Smooth muscle cell (in vitro differentiated cells): ENCODE data around the gene MYO18A. TPM values are rescaled to one million over a fixed set of nuclear protein-coding genes. Genes with fewer than 3 reads are reported as not detected.

ENCODE experiments used
- DNase-seq: peaks from one replicate; lab custom pipeline; 2025; ENCODE audit not compliant: unreplicated experiment; lab: John Stamatoyannopoulos, UW
- H2AFZ ChIP-seq: fragments of 200-600 bp; sonication (generic); 2 replicates; pipeline ENCODE4 v1.6.0; 2016; ENCODE audit warnings: antibody characterized with exemption, low read depth, mild to moderate bottlenecking
- H3F3A ChIP-seq: fragments of 200-600 bp; sonication (generic); 2 replicates; pipeline ENCODE4 v1.6.0; 2017; ENCODE audit warnings: antibody characterized with exemption, low read depth
- H3K27ac ChIP-seq: fragments of 200-600 bp; sonication (generic); 2 replicates; pipeline ENCODE4 v1.5.1; 2016; ENCODE audit warnings: low read depth, mild to moderate bottlenecking
- H3K27me3 ChIP-seq: fragments of 200-600 bp; sonication (generic); 2 replicates; pipeline ENCODE4 v1.6.1; 2016; ENCODE audit warnings: low read depth, mild to moderate bottlenecking
- H3K36me3 ChIP-seq: fragments of 200-600 bp; sonication (generic); 2 replicates; pipeline ENCODE4 v1.5.1; 2016; ENCODE audit warnings: low read depth
- H3K4me1 ChIP-seq: fragments of 200-600 bp; sonication (generic); 2 replicates; pipeline ENCODE4 v1.5.1; 2016; ENCODE audit warnings: low read depth
- H3K4me2 ChIP-seq: fragments of 200-600 bp; sonication (generic); 2 replicates; pipeline ENCODE4 v1.6.0; 2016; ENCODE audit warnings: mild to moderate bottlenecking
- H3K4me3 ChIP-seq: fragments of 200-600 bp; sonication (generic); 2 replicates; pipeline ENCODE4 v1.5.1; 2016; ENCODE audit warnings: mild to moderate bottlenecking
- H3K79me2 ChIP-seq: fragments of 200-600 bp; sonication (generic); 2 replicates; pipeline ENCODE4 v1.6.0; 2016; ENCODE audit warnings: low read depth, mild to moderate bottlenecking
- H3K9ac ChIP-seq: fragments of 200-600 bp; sonication (generic); 2 replicates; pipeline ENCODE4 v1.6.0; 2016; ENCODE audit warnings: low read depth
- H3K9me3 ChIP-seq: fragments of 200-600 bp; sonication (generic); replicated peaks from 2 replicates; pipeline ENCODE4 v1.5.1; 2016; ENCODE audit warnings: low read depth
- H4K20me1 ChIP-seq: fragments of 200-600 bp; sonication (generic); 2 replicates; pipeline ENCODE4 v1.6.0; 2016; ENCODE audit warnings: low read depth
- CTCF ChIP-seq: fragments of 200-600 bp; sonication (generic); IDR thresholded peaks from 2 replicates; pipeline ENCODE4 v1.5.1; 2017; ENCODE audit warnings: borderline replicate concordance, mild to moderate bottlenecking, antibody characterized with exemption; ENCODE audit not compliant: insufficient read depth, poor library complexity, severe bottlenecking
- WGBS: methylation state at CpG from one replicate; pipeline ENCODE4 v1.1.7; 2016; ENCODE audit warnings: low lambda C conversion rate; 5-methylcytosine and 5-hydroxymethylcytosine counted together
- polyA plus RNA-seq: library from polyadenylated mRNA; unstranded; fragments of >200 nt; fragmentation: Nextera tagmentation; extraction: Ambion mirVana; gene quantifications from 2 replicates; pipeline ENCODE4 v1.2.1, GENCODE V29; 2016
- total RNA-seq: library from RNA; depleted of rRNA; stranded (reverse); fragments of >200 nt; gene quantifications from 2 replicates; pipeline ENCODE4 v1.2.3, GENCODE V29; 2014

The MYO18A gene
- total and polyA plus RNA-seq, 2 experiments from 2014 or later = 18.0 to 22.1 TPM

- H3K79me2 ChIP-seq = no peaks in the 10 kb centered on the region
- TF ChIP-seq CTCF = no peak
- peak overlapping the region; percentile 81 for H3K4me2 ChIP-seq
- peaks cover 13% of the 10 kb centered on the region for H4K20me1 ChIP-seq
- 13% methylated on average over 14 of the region's 14 CpGs for WGBS
- peak overlapping the region; percentile 17 for H3K27ac ChIP-seq
- H3K4me3 ChIP-seq = peak overlapping the region; percentile 24
- H3K27me3 ChIP-seq = no peaks in the 10 kb centered on the region
- peak; percentile 49 for DNase-seq
- no peak overlapping the region for H3K9ac ChIP-seq
- no peaks in the 10 kb centered on the region for H3K36me3 ChIP-seq
- no peaks in the 10 kb centered on the region for H3K9me3 ChIP-seq
- no peaks in the 10 kb centered on the region for H3F3A ChIP-seq
- no peak overlapping the region for H2AFZ ChIP-seq
- peaks cover 22% of the 10 kb centered on the region for H3K4me1 ChIP-seq
Observed at GRCh38 chr17:29140051-29140621, 40.1 kb downstream of the MYO18A start.

GRCh38 chr17:29138971-29139691 is 41.1 kb downstream of the MYO18A start:
- Histone ChIP-seq H3K4me2 (peak overlapping the region; percentile 81), H3K27me3 (no peaks in the 10 kb centered on the region), H3F3A (no peaks in the 10 kb centered on the region), H4K20me1 (peaks cover 9% of the 10 kb centered on the region), H2AFZ (no peak overlapping the region), H3K4me3 (no peak overlapping the region), H3K9ac (no peak overlapping the region), H3K27ac (no peak overlapping the region), H3K36me3 (no peaks in the 10 kb centered on the region), H3K9me3 (no peaks in the 10 kb centered on the region), H3K4me1 (peaks cover 22% of the 10 kb centered on the region), H3K79me2 (no peaks in the 10 kb centered on the region)
- WGBS = 92% methylated on average over 13 of the region's 13 CpGs
- no peak for TF ChIP-seq CTCF
- DNase-seq = no peak

GRCh38 chr17:29138184-29138955 is 41.8 kb downstream of the MYO18A start:
- WGBS = 93% methylated on average over 13 of the region's 13 CpGs
- no peak overlapping the region for H2AFZ ChIP-seq
- no peaks in the 10 kb centered on the region for H3K27me3 ChIP-seq
- H3K27ac ChIP-seq = no peak overlapping the region
- H4K20me1 ChIP-seq = peaks cover 9% of the 10 kb centered on the region
- no peak overlapping the region for H3K9ac ChIP-seq
- no peaks in the 10 kb centered on the region for H3F3A ChIP-seq
- no peaks in the 10 kb centered on the region for H3K9me3 ChIP-seq
- no peak for DNase-seq
- H3K36me3 ChIP-seq = no peaks in the 10 kb centered on the region
- H3K4me1 ChIP-seq = peaks cover 26% of the 10 kb centered on the region
- TF ChIP-seq CTCF = no peak
- no peaks in the 10 kb centered on the region for H3K79me2 ChIP-seq
- H3K4me3 ChIP-seq = no peak overlapping the region
- no peak overlapping the region for H3K4me2 ChIP-seq
